ENCODE measurements around the gene GRHL1.

GRCh38 chr2:9952286-9952737 lies 819 bp downstream of the GRHL1 start:
- no peak for TF ChIP-seq CTCF (IDR thresholded peaks at IDR 0.05)
- no peak for TF ChIP-seq CBFB (CRISPR knock-in tag; IDR thresholded peaks at IDR 0.05; ENCODE audit: low read depth)
- TF ChIP-seq NFE2L1 (CRISPR knock-in tag; IDR thresholded peaks at IDR 0.05) = no peak
- TF ChIP-seq FOXK1 (CRISPR knock-in tag; IDR thresholded peaks at IDR 0.05) = no peak
- TF ChIP-seq ZMAT4 (CRISPR knock-in tag; IDR thresholded peaks at IDR 0.05) = no peak
- TF ChIP-seq MXD4 (CRISPR knock-in tag; IDR thresholded peaks at IDR 0.05; ENCODE audit: borderline replicate concordance) = no peak
- no peak for TF ChIP-seq ATF3 (CRISPR knock-in tag; conservative IDR thresholded peaks at IDR 0.05)
- TF ChIP-seq SP1 (CRISPR knock-in tag; conservative IDR thresholded peaks at IDR 0.05) = no peak
